ENCODE measurements around the gene PBLD. TPM values are rescaled to one million over a fixed set of nuclear protein-coding genes. Genes with fewer than 3 reads are reported as not detected.

PBLD gene
- total RNA-seq, 4 donors from 2014 or later = 5.7 to 9.5 (median 8.0) TPM

DNA sequence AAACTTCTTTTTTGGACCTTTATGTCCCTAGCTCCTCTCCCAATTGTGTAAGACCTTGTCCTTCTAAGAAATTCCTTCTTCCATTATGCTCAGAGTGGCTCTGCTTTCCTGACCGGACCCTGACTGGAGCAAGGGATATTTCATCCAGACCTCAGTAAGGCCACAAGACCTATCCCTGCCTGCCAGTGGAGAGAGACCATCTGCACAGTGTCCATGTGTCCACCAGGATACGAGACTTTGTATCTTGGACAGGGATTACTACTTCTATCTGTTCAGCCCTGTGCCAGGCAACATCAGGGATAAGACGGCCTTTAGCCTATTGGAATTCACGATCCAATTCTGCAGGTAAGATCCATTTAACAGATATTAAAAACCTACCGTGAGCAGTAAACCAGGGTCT, 93.7 kb downstream of the PBLD start:
- Histone ChIP-seq H3K4me1 (no peaks in the 10 kb centered on the region), H3K27me3 (no peaks in the 10 kb centered on the region), H3K36me3 (no peaks in the 10 kb centered on the region), H3K4me3 (no peak overlapping the region), H3K27ac (no peak overlapping the region), H3K9me3 (no peaks in the 10 kb centered on the region)
- WGBS, 2 donors (ENCODE audit: low coverage in 1 of 2) = 80 to 100% methylated on average over 4 to 5 of the region's 5 CpGs
- TF ChIP-seq POLR2A (IDR thresholded peaks at IDR 0.05) (no peak), EP300 (IDR thresholded peaks at IDR 0.05) (no peak), CTCF (IDR thresholded peaks at IDR 0.05) (no peak), POLR2AphosphoS5 (IDR thresholded peaks at IDR 0.05) (no peak)
- ATAC-seq = no peak

GRCh38 chr10:68238371-68238770, 94.4 kb downstream of the PBLD start:
- no peaks in the 10 kb centered on the region for H3K27me3 ChIP-seq
- no peak overlapping the region for H3K27ac ChIP-seq
- TF ChIP-seq CTCF (IDR thresholded peaks at IDR 0.05) = no peak
- no peak for TF ChIP-seq POLR2AphosphoS5 (IDR thresholded peaks at IDR 0.05)
- no peak for TF ChIP-seq POLR2A (IDR thresholded peaks at IDR 0.05)
- no peak for TF ChIP-seq EP300 (IDR thresholded peaks at IDR 0.05)
- ATAC-seq = no peak
- no peaks in the 10 kb centered on the region for H3K36me3 ChIP-seq
- H3K9me3 ChIP-seq = no peaks in the 10 kb centered on the region
- H3K4me3 ChIP-seq = no peak overlapping the region
- WGBS, 2 donors (ENCODE audit: low coverage in 1 of 2) = 81 to 89% methylated on average over 5 to 6 of the region's 6 CpGs
- no peaks in the 10 kb centered on the region for H3K4me1 ChIP-seq

GRCh38 chr10:68237173-68237572, 95.6 kb downstream of the PBLD start:
- Histone ChIP-seq H3K4me1 (peaks cover 0 to 1% (median 0%) of the 10 kb centered on the region in 3 donors), H3K4me3 (no peak overlapping the region), H3K27me3 (no peaks in the 10 kb centered on the region), H3K36me3 (no peaks in the 10 kb centered on the region), H3K9me3 (no peaks in the 10 kb centered on the region), H3K27ac (no peak overlapping the region)
- TF ChIP-seq CTCF (IDR thresholded peaks at IDR 0.05) = no peak
- 81 to 97% methylated on average over 3 of the region's 3 CpGs for WGBS, 2 donors (ENCODE audit: low coverage in 1 of 2)
- no peak for ATAC-seq

DNA sequence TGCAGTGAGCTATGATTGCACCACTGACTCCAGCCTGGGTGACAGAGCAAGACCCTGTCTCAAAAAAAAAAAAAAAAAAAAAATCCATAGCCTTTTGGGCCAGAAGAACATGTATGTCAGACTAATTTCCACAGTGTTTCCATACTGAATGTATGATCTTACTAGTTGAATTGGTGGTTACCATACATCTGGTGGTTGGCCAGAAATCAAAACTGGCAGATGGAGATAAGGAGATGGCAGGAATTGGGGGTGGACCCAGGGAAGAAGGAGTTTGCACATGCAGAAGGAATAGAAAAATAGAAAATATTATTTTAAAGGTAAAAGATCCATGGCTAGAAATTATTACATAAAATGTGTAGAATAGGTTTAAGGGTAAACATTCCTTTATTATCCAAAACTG, 97.1 kb downstream of the PBLD start:
- TF ChIP-seq POLR2AphosphoS5 (IDR thresholded peaks at IDR 0.05) (no peak), EP300 (IDR thresholded peaks at IDR 0.05) (no peak), POLR2A (IDR thresholded peaks at IDR 0.05) (no peak), CTCF (IDR thresholded peaks at IDR 0.05) (no peak)
- Histone ChIP-seq H3K27me3 (no peaks in the 10 kb centered on the region), H3K4me1 (peaks cover 0 to 15% (median 2%) of the 10 kb centered on the region in 3 donors), H3K9me3 (no peaks in the 10 kb centered on the region), H3K27ac (no peak overlapping the region), H3K4me3 (no peak overlapping the region), H3K36me3 (no peaks in the 10 kb centered on the region)
- no peak for ATAC-seq

GRCh38 chr10:68235111-68235510, 97.6 kb downstream of the PBLD start:
- Histone ChIP-seq H3K4me3 (no peak overlapping the region), H3K9me3 (no peaks in the 10 kb centered on the region), H3K36me3 (no peaks in the 10 kb centered on the region), H3K27me3 (no peaks in the 10 kb centered on the region), H3K4me1 (peaks cover 0 to 15% (median 2%) of the 10 kb centered on the region in 3 donors), H3K27ac (no peak overlapping the region)
- no peak for TF ChIP-seq CTCF (IDR thresholded peaks at IDR 0.05)
- TF ChIP-seq POLR2AphosphoS5 (IDR thresholded peaks at IDR 0.05) = no peak
- no peak for TF ChIP-seq POLR2A (IDR thresholded peaks at IDR 0.05)
- TF ChIP-seq EP300 (IDR thresholded peaks at IDR 0.05) = no peak
- ATAC-seq = no peak
- WGBS, 2 donors (ENCODE audit: low coverage in 1 of 2) = 67 to 79% methylated on average over 2 of the region's 2 CpGs

Measured in gastroesophageal sphincter (tissue), 4 donors.